ENCODE data around the gene CEP162. TPM values are rescaled to one million over a fixed set of nuclear protein-coding genes. Genes with fewer than 3 reads are reported as not detected.

CEP162 gene
- total RNA-seq, 2 experiments from 2014 or later, result 4.9 to 5.4 TPM

- Mint-ChIP-seq H3K4me1 (ENCODE audit: low read depth) (no peaks in the 10 kb centered on the region), H3K4me3 (no peak overlapping the region), H3K9me3 (no peaks in the 10 kb centered on the region), H3K36me3 (ENCODE audit: low read depth) (no peaks in the 10 kb centered on the region), H3K27me3 (peaks cover 8% of the 10 kb centered on the region), H3K27ac (no peak overlapping the region)
- ChIA-PET POLR2A (no interaction called here), CTCF (no interaction called here)
- no peak for TF ChIP-seq CTCF (IDR thresholded peaks at IDR 0.05)
- intact Hi-C loops (cut with micrococcal nuclease), result no loop called here
- DNase-seq (no peak), ATAC-seq (no peak)
These were observed 144.7 kb downstream of the CEP162 start for GRCh38 chr6:84082689-84083265.

DNA sequence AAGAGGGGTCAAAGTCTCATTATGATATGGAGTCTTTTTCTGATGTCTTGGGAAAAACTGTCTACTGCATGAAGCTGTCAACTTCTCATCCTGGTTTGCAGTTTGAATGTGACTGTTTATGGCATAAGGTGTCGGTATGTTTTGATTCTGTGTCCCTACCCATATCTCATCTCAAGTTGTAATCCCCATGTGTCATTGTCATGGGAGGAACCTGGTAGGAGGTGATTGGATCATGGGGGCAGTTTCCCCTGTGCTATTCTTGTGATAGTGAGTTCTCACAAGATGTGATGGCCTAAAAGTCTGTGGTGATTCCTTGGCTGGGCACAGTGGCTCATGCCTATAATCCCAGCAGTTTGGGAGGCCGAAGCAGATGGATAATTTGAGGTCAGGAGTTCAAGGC is 146.2 kb downstream of the CEP162 start:
- Mint-ChIP-seq H3K27ac (no peak overlapping the region), H3K36me3 (ENCODE audit: low read depth) (no peaks in the 10 kb centered on the region), H3K9me3 (no peaks in the 10 kb centered on the region), H3K4me3 (no peak overlapping the region), H3K4me1 (ENCODE audit: low read depth) (no peaks in the 10 kb centered on the region), H3K27me3 (peaks cover 8% of the 10 kb centered on the region)
- ChIA-PET CTCF (no interaction called here), POLR2A (no interaction called here)
- no peak for ATAC-seq
- no peak for DNase-seq
- intact Hi-C loops (cut with micrococcal nuclease), result no loop called here
- no peak for TF ChIP-seq CTCF (IDR thresholded peaks at IDR 0.05)

- no peak for TF ChIP-seq CTCF (IDR thresholded peaks at IDR 0.05)
- intact Hi-C loops (cut with micrococcal nuclease), result no loop called here
- Mint-ChIP-seq H3K36me3 (ENCODE audit: low read depth) (no peaks in the 10 kb centered on the region), H3K4me1 (ENCODE audit: low read depth) (no peaks in the 10 kb centered on the region), H3K27ac (no peak overlapping the region), H3K27me3 (peaks cover 9% of the 10 kb centered on the region), H3K4me3 (no peak overlapping the region), H3K9me3 (no peaks in the 10 kb centered on the region)
- no peak for ATAC-seq
- POLR2A ChIA-PET, result no interaction called here
- no peak for DNase-seq
- CTCF ChIA-PET, result no interaction called here
These were observed 149.1 kb downstream of the CEP162 start for GRCh38 chr6:84078335-84078734.

DNA sequence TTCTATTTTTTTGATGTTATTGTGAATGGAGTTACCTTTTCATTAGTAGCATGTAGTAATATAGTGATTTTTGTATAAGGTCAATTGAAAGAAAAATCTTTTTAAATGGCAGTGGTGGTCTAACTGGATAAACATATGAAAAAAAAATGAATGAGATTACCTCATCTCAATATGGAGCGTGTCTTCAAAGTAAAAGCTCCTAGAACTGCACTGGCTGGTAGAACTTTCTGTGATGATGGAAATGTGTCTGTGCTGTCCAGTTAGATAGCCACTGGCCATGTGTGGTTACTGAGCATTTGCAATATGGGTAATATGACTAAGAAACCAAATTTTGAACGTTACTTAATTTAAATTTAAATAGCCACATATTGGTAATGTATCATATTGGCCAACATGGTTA is 149.8 kb downstream of the CEP162 start:
- peaks cover 8% of the 10 kb centered on the region for H3K27me3 Mint-ChIP-seq
- H3K4me3 Mint-ChIP-seq, result no peak overlapping the region
- intact Hi-C loops (cut with micrococcal nuclease), result no loop called here
- no peak for TF ChIP-seq CTCF (IDR thresholded peaks at IDR 0.05)
- ATAC-seq, result no peak
- H3K4me1 Mint-ChIP-seq (ENCODE audit: low read depth), result no peaks in the 10 kb centered on the region
- no peak overlapping the region for H3K27ac Mint-ChIP-seq
- H3K9me3 Mint-ChIP-seq, result no peaks in the 10 kb centered on the region
- ChIA-PET POLR2A (no interaction called here), CTCF (no interaction called here)
- no peak for DNase-seq
- H3K36me3 Mint-ChIP-seq (ENCODE audit: low read depth), result no peaks in the 10 kb centered on the region

DNA sequence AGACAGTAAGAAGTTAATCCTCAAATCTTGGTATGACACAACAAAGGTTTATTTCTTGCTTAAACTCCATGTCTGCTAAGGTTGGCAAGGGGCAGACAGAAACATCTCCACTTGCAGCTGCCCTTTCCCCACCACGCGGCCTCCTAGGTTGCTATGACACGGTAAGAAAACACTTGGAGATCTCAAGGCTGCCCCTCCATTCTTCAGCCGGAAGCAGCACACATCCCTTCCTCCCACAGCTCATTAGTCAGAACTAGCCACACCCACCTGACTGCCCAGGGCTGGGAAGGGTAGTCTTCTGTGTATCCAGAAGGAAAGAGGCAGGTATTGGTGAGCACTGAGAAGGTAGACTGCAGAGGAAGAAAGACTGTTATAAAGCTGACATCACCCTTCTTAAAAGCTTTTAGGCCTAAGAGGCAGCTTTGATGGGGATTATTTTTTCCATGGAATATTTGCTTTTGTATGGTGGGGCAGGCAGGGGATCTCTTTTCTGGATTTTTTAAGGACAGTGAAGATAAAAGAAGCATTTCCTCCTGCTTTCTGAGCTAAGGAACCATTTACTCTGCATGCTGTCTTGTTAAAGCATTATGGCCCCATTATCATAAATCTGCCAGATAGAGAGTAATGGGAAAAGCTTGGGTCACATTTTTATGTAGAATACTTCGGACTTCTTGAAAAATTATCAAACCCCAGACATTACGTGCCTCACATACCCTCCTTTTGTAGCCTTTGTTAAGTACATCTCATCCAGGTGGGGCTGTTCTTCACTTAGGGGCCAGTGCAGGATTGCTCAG is 152.3 kb downstream of the CEP162 start:
- TF ChIP-seq CTCF (IDR thresholded peaks at IDR 0.05), result no peak
- H3K27me3 Mint-ChIP-seq, result peaks cover 6% of the 10 kb centered on the region
- ATAC-seq, result no peak
- intact Hi-C loops (cut with micrococcal nuclease), result no loop called here
- no peak overlapping the region for H3K4me3 Mint-ChIP-seq
- ChIA-PET POLR2A (no interaction called here), CTCF (no interaction called here)
- DNase-seq, result no peak
- no peaks in the 10 kb centered on the region for H3K36me3 Mint-ChIP-seq (ENCODE audit: low read depth)
- H3K27ac Mint-ChIP-seq, result no peak overlapping the region
- no peaks in the 10 kb centered on the region for H3K9me3 Mint-ChIP-seq
- no peaks in the 10 kb centered on the region for H3K4me1 Mint-ChIP-seq (ENCODE audit: low read depth)

Other genes with a start within 250 kb of the CEP162 start
- not detected for gene MRAP2, start 193.9 kb downstream of the CEP162 start, total RNA-seq